ENCODE results near the gene INPP5A. TPM values are rescaled to one million over a fixed set of nuclear protein-coding genes. Genes with fewer than 3 reads are reported as not detected.

Gene INPP5A
- total RNA-seq, 2 donors from 2014 or later = 20.7 to 26.7 TPM

DNA sequence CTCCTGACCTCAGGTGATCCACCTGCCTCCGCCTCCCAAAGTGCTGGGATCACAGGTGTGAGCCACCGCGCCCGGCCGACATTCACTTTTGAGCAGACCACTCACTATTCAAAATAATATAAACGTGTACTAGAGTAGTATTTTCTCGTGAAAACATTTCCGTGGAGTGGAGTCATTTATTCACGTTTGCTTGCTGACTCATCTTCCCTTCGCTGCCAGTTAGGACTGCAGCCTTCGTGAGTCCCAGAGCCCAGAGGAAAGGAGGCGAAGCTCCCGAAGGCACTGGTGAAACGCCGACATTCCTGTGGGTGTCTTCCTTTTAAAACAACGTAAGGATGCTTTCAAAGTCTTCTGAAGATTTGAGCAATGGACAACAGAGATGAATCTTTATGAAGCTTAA, 10.9 kb upstream of the INPP5A start:
- 82 to 88% methylated on average over 11 to 16 of the region's 16 CpGs for WGBS, 2 experiments (ENCODE audit: insufficient coverage in 1 of 2, insufficient read length in 1 of 2)
- H3K27me3 ChIP-seq (ENCODE audit: control insufficient read depth, insufficient read depth, low read length, poor library complexity, severe bottlenecking) = peaks cover 17% of the 10 kb centered on the region
- Mint-ChIP-seq H3K27ac (no peak overlapping the region), H3K36me3 (ENCODE audit: low read depth) (no peaks in the 10 kb centered on the region), H3K27me3 (ENCODE audit: insufficient read depth) (peaks cover 67% of the 10 kb centered on the region), H3K4me3 (no peak overlapping the region), H3K4me1 (no peaks in the 10 kb centered on the region), H3K9me3 (peaks cover 17% of the 10 kb centered on the region)
- TF ChIP-seq, protein P1, sequence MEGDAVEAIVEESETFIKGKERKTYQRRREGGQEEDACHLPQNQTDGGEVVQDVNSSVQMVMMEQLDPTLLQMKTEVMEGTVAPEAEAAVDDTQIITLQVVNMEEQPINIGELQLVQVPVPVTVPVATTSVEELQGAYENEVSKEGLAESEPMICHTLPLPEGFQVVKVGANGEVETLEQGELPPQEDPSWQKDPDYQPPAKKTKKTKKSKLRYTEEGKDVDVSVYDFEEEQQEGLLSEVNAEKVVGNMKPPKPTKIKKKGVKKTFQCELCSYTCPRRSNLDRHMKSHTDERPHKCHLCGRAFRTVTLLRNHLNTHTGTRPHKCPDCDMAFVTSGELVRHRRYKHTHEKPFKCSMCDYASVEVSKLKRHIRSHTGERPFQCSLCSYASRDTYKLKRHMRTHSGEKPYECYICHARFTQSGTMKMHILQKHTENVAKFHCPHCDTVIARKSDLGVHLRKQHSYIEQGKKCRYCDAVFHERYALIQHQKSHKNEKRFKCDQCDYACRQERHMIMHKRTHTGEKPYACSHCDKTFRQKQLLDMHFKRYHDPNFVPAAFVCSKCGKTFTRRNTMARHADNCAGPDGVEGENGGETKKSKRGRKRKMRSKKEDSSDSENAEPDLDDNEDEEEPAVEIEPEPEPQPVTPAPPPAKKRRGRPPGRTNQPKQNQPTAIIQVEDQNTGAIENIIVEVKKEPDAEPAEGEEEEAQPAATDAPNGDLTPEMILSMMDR (conservative IDR thresholded peaks at IDR 0.05) = no peak
- DNase-seq = no peak
- no peak overlapping the region for H3K4me3 ChIP-seq (ENCODE audit: low read length)
- H3K27ac ChIP-seq (ENCODE audit: low read depth, low read length) = no peak overlapping the region
- H3K4me1 ChIP-seq (ENCODE audit: control insufficient read depth, insufficient read depth, low read length) = no peaks in the 10 kb centered on the region
- peaks cover 16% of the 10 kb centered on the region for H3K9me3 ChIP-seq (ENCODE audit: control insufficient read depth, low read length)
- H3K9ac ChIP-seq (ENCODE audit: extremely low read depth, low read length, poor library complexity, severe bottlenecking) = no peak overlapping the region
- no peaks in the 10 kb centered on the region for H3K36me3 ChIP-seq (ENCODE audit: control insufficient read depth, insufficient read depth, low read length)

DNA sequence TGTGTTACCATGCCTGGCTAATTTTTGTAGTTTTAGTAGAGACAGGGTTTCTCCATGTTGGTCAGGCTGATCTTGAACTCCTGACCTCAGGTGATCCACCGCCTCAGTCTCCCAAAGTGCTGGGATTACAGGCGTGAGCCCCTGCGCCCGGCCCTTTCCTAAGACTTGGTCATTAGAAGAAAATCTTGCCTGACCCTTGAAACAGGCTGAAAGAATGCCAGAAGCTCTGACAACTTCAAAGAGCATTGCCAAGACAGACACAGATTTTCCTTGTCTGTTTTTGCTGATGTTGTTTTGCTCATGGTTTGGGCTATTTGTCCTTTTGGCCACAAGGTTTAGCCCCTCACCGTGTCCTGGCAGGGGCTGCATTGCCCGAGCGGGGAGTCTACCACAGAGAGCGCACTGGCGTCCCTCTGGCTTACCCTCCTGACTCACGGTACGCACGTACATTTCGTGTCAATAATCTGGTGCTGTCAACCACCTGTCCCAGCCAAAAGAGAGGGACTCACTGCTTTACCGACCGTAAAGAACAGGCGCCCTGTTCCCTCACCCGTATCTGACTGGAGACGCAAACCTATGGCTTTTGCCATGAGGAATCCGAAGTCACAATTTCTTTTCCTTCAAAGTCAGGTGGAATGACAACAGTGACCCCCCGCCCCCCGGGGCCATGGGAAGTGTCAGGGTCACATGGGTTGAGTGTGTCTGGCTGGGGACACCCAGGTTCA, 10.1 kb upstream of the INPP5A start:
- no peak overlapping the region for H3K9ac ChIP-seq (ENCODE audit: extremely low read depth, low read length, poor library complexity, severe bottlenecking)
- no peaks in the 10 kb centered on the region for H3K4me1 ChIP-seq (ENCODE audit: control insufficient read depth, insufficient read depth, low read length)
- WGBS, 2 experiments (ENCODE audit: insufficient coverage in 1 of 2, insufficient read length in 1 of 2) = 81 to 84% methylated on average over 21 of the region's 21 CpGs
- no peaks in the 10 kb centered on the region for H3K36me3 ChIP-seq (ENCODE audit: control insufficient read depth, insufficient read depth, low read length)
- H3K4me1 Mint-ChIP-seq = no peaks in the 10 kb centered on the region
- peaks cover 67% of the 10 kb centered on the region for H3K27me3 Mint-ChIP-seq (ENCODE audit: insufficient read depth)
- no peak overlapping the region for H3K27ac ChIP-seq (ENCODE audit: low read depth, low read length)
- peaks cover 21% of the 10 kb centered on the region for H3K9me3 ChIP-seq (ENCODE audit: control insufficient read depth, low read length)
- TF ChIP-seq, protein P1 (conservative IDR thresholded peaks at IDR 0.05) = no peak
- no peak overlapping the region for H3K4me3 Mint-ChIP-seq
- peaks cover 24% of the 10 kb centered on the region for H3K9me3 Mint-ChIP-seq
- no peak for DNase-seq
- H3K27ac Mint-ChIP-seq = no peak overlapping the region
- H3K27me3 ChIP-seq (ENCODE audit: control insufficient read depth, insufficient read depth, low read length, poor library complexity, severe bottlenecking) = peaks cover 17% of the 10 kb centered on the region
- no peaks in the 10 kb centered on the region for H3K36me3 Mint-ChIP-seq (ENCODE audit: low read depth)
- H3K4me3 ChIP-seq (ENCODE audit: low read length) = no peak overlapping the region

DNA sequence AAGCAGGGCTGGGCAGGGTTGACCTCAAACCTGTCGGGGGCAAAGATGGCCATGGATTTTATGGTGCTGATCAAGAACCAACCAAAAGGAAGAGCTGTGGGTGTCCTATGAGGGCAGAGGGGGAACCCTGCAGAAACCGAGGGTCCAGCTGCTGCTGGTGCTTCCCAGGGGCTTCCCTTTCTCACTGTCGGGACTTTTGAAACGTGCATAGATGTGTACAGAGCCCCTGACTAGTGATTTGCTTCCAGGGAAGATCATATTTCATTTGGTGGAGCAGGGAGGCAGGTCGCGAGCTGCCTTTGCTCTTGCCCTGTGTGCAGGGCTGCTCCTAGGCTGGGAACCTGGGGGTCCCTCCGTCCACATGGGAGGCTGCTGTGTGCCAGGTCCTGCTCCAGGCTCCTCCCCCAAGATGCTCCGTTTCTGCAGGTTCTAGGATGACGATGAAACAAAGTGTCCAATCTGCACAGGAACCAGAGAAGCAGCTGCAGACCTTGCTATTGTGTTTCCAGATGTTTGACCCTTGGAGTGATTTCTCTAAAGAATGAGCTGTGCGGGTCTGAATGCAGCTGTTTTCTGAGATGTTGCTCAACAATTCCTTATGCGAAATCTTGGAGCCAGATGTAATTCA, 9.4 kb upstream of the INPP5A start:
- no peaks in the 10 kb centered on the region for H3K4me1 Mint-ChIP-seq

More for the DNA sequence above, 9.4 kb upstream of the INPP5A start:
- H3K36me3 ChIP-seq (ENCODE audit: control insufficient read depth, insufficient read depth, low read length) = no peaks in the 10 kb centered on the region
- H3K27me3 Mint-ChIP-seq (ENCODE audit: insufficient read depth) = peaks cover 68% of the 10 kb centered on the region
- TF ChIP-seq, protein P1 (conservative IDR thresholded peaks at IDR 0.05) = no peak
- DNase-seq = peak; percentile 25
- WGBS, 2 experiments (ENCODE audit: insufficient coverage in 1 of 2, insufficient read length in 1 of 2) = 80 to 82% methylated on average over 9 to 11 of the region's 11 CpGs
- H3K27ac ChIP-seq (ENCODE audit: low read depth, low read length) = no peak overlapping the region
- no peaks in the 10 kb centered on the region for H3K4me1 ChIP-seq (ENCODE audit: control insufficient read depth, insufficient read depth, low read length)
- peaks cover 17% of the 10 kb centered on the region for H3K27me3 ChIP-seq (ENCODE audit: control insufficient read depth, insufficient read depth, low read length, poor library complexity, severe bottlenecking)
- no peak overlapping the region for H3K27ac Mint-ChIP-seq
- peaks cover 25% of the 10 kb centered on the region for H3K9me3 Mint-ChIP-seq
- no peak overlapping the region for H3K9ac ChIP-seq (ENCODE audit: extremely low read depth, low read length, poor library complexity, severe bottlenecking)
- H3K9me3 ChIP-seq (ENCODE audit: control insufficient read depth, low read length) = peaks cover 21% of the 10 kb centered on the region
- no peaks in the 10 kb centered on the region for H3K36me3 Mint-ChIP-seq (ENCODE audit: low read depth)
- H3K4me3 Mint-ChIP-seq = no peak overlapping the region
- H3K4me3 ChIP-seq (ENCODE audit: low read length) = no peak overlapping the region
